Activated CD8-positive, alpha-beta T cell treated with anti-CD3 and anti-CD28 coated beads for 36 hours (primary cell): Measurements from ENCODE around the gene ABHD16A. TPM values are rescaled to one million over a fixed set of nuclear protein-coding genes. Genes with fewer than 3 reads are reported as not detected.

ENCODE experiments used
- ATAC-seq: fragments of 200-7000 bp; cut with Tn5 transposase; one replicate; pipeline ENCODE4 v1.10.0; 2021; ENCODE audit warnings: mild to moderate bottlenecking, moderate library complexity
- CTCF ChIA-PET: fragments of 350-600 bp; sonication (Branson Sonifier 250); formaldehyde crosslinking; loops from one replicate; lab custom pipeline; 2021; ENCODE audit warnings: antibody characterized with exemption; lab: Charles Lee
- POLR2A ChIA-PET: fragments of 350-600 bp; sonication (Branson Sonifier 250); formaldehyde crosslinking; loops from one replicate; lab custom pipeline; 2021; ENCODE audit warnings: antibody characterized with exemption; lab: Charles Lee
- DNase-seq: peaks from one replicate; pipeline ENCODE4 v3.0.0-alpha.2; 2020
- H3K27ac Mint-ChIP-seq: one replicate; pipeline ENCODE4 v1.8.0; 2021; ENCODE audit warnings: mild to moderate bottlenecking, mixed read lengths
- H3K27me3 Mint-ChIP-seq: one replicate; pipeline ENCODE4 v1.8.0; 2021; ENCODE audit warnings: mixed read lengths
- H3K36me3 Mint-ChIP-seq: one replicate; pipeline ENCODE4 v1.8.0; 2021; ENCODE audit warnings: low read depth, mixed read lengths
- H3K4me1 Mint-ChIP-seq: one replicate; pipeline ENCODE4 v1.8.0; 2021; ENCODE audit warnings: low read depth, mixed read lengths
- H3K4me3 Mint-ChIP-seq: one replicate; pipeline ENCODE4 v1.8.0; 2021; ENCODE audit warnings: mild to moderate bottlenecking, moderate library complexity, mixed read lengths
- H3K9me3 Mint-ChIP-seq: one replicate; pipeline ENCODE4 v1.8.0; 2021; ENCODE audit warnings: mixed read lengths
- intact Hi-C: fragments of 100-400 bp; cut with micrococcal nuclease; formaldehyde crosslinking; loops from one replicate; pipeline ENCODE4 v1.10.0; 2022
- total RNA-seq, 2 experiments: library from RNA; stranded (reverse); gene quantifications; one replicate each; pipeline ENCODE4 v1.2.3, GENCODE V29; 2021
- TF ChIP-seq, protein P1 (sequence below): fragments of 200-600 bp; IDR thresholded peaks from one replicate; pipeline ENCODE4 v1.8.0; 2022; ENCODE audit warnings: antibody characterized with exemption, mild to moderate bottlenecking

Gene ABHD16A
- total RNA-seq, 2 experiments from 2014 or later, result 23.7 to 24.3 TPM

DNA sequence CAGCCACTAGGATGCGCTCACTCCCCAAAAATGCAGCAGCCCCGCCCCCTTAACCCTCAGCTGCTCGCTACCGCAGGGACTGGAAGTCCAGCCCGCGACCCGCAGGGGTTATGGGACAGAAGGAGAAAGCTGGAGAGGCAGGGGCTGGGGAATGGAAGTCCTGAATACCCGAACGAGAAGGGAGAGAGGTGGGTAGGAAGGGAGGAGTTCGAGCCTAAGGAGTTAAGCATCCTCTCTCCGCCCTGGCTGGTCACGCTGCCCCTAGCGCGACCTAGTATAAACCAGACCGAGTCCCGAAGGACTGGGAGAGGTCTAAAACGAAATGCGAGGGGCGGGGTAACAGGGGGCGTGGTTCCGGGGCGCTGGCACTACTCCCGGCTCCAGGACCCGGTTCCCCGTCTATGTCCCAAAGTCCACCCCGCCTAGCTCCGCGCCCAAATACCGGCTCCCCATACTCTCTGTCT is 26.4 kb upstream of the ABHD16A start:
- no peaks in the 10 kb centered on the region for H3K27me3 Mint-ChIP-seq
- POLR2A ChIA-PET, result interaction anchor here (0.6 to 3.0 kb wide), 7 partner anchors 11 to 100 kb away, joined by 3 to 11 read pairs (median 4); partner anchors contain the start of genes BAG6, GPANK1, LY6G6D and MSH5

DNA sequence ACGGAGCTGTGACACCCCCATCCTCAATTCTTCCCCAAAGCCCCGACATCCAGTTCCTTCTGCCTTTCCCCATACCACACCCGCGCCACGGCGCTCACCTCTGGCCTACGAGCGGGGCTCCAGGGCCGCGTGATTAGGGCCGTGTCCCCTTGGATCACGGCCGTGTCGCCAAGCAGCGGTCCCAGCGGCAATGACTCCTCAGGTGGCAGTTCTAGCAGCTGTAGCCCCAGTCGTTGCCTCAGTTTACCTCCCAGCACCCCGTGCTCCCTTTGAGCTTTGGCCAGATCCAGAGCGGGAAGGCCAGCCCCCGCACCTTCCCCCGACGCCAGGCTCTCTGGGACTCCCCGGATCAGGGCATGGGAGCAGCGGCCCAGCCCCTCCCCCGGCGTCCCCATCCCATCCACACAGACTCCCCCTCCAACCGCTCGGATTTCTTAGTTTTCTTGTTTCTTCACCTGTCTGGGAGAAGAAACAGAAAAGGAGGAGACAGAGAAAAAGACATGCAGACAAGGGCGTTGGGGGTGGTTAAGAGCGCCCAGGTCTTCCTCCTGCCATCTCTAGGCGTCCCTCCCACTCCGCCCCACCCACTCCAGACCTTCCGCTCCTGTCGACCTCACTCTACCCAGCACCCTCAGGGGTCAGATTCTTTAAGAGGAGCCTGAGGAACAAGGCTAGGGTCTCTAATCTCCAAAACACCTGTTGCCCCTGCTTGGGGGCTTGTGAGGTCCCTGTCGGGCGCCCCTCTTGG is 25.8 kb upstream of the ABHD16A start, which contains the start of gene DDAH2:
Gene DDAH2, minus strand, starts transcription at position 533 of the 748 bp plus-strand sequence. Its CDS starts 138 bp downstream, at position 395.
- ChIA-PET CTCF (interaction anchor here (1.1 to 6.5 kb wide), 20 partner anchors 10 to 423 kb away, joined by 3 to 35 read pairs (median 5); partner anchors contain the start of genes CLIC1, HSPA1B, LSM2 and LY6G6D), POLR2A (interaction anchor here (0.6 to 3.0 kb wide), 8 partner anchors 9 to 101 kb away, joined by 3 to 11 read pairs (median 4); partner anchors contain the start of genes ABHD16A, BAG6, LY6G6D and MSH5)
- intact Hi-C loops, result no loop called here
- no peaks in the 10 kb centered on the region for H3K9me3 Mint-ChIP-seq
- no peaks in the 10 kb centered on the region for H3K27me3 Mint-ChIP-seq
- peaks cover 32% of the 10 kb centered on the region for H3K36me3 Mint-ChIP-seq
- ATAC-seq (peak; percentile 26), DNase-seq (no peak)
- TF ChIP-seq, protein P1, sequence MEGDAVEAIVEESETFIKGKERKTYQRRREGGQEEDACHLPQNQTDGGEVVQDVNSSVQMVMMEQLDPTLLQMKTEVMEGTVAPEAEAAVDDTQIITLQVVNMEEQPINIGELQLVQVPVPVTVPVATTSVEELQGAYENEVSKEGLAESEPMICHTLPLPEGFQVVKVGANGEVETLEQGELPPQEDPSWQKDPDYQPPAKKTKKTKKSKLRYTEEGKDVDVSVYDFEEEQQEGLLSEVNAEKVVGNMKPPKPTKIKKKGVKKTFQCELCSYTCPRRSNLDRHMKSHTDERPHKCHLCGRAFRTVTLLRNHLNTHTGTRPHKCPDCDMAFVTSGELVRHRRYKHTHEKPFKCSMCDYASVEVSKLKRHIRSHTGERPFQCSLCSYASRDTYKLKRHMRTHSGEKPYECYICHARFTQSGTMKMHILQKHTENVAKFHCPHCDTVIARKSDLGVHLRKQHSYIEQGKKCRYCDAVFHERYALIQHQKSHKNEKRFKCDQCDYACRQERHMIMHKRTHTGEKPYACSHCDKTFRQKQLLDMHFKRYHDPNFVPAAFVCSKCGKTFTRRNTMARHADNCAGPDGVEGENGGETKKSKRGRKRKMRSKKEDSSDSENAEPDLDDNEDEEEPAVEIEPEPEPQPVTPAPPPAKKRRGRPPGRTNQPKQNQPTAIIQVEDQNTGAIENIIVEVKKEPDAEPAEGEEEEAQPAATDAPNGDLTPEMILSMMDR, result peak; percentile 92
- peak within 1 kb of the TSS; percentile 69 for H3K27ac Mint-ChIP-seq
- peak within 1 kb of the TSS; percentile 76 for H3K4me3 Mint-ChIP-seq
- H3K4me1 Mint-ChIP-seq, result peaks cover 66% of the 10 kb centered on the region

More for the DNA sequence above, 26.4 kb upstream of the ABHD16A start:
- H3K36me3 Mint-ChIP-seq, result peaks cover 38% of the 10 kb centered on the region
- TF ChIP-seq, protein P1, result peak; percentile 25
- peak overlapping the region; percentile 76 for H3K4me3 Mint-ChIP-seq
- ATAC-seq, result peak; percentile 65
- intact Hi-C loops, result no loop called here
- CTCF ChIA-PET, result interaction anchor here (0.7 to 6.5 kb wide), 22 partner anchors 9 to 424 kb away, joined by 3 to 35 read pairs (median 4); partner anchors contain the start of genes CLIC1, HSPA1B, LSM2 and LY6G6D
- peak overlapping the region; percentile 69 for H3K27ac Mint-ChIP-seq
- peaks cover 68% of the 10 kb centered on the region for H3K4me1 Mint-ChIP-seq
- DNase-seq, result peak; percentile 84
- H3K9me3 Mint-ChIP-seq, result no peaks in the 10 kb centered on the region

DNA sequence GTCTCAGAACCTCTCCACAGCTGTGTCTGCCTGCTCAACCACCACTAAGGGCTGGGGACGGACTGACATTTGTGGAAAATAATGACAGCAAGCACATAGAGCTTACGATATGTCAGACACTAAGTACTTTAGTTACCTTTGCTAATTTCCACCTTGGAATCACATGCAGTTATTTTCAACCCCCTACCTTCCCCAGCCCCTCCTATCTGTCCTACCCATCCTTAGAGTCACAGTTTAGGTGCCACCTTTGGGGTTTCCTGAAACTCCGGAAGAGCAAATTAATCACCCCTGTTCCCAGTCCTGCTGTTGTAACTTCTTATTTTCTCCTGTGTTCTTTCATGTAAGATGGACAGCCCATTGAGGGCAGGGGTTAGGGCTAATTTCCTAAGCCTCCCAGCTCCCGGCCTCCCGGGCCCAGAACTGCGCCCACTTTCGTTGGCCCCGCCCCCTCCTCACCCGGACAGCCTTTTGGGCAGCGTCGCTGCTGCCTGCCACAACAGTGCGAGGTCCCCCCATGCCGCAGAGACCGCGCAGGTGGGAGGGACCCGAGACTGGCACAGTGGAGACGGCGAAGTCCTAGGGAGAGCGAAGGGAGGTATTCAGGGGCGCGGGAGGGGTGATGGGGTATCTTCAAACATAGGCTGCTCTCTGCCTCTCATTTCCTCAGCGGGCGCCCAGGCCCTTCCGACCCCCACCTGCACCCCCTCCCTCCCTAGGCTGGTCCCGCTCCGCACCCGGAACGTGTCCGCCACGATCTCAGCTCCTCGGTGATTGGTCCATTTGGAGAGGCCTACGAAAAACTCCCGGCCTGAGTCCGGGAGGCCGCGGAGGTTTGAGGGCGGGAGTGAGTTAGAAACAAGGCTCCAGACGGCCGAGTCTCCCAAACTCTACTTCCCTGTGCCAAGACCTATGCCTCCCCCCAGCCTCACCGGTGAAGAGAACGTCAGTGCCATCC is 24.9 kb upstream of the ABHD16A start:
- H3K9me3 Mint-ChIP-seq, result no peaks in the 10 kb centered on the region
- CTCF ChIA-PET, result interaction anchor here (1.1 to 6.5 kb wide), 6 partner anchors 11 to 100 kb away, joined by 3 to 35 read pairs (median 7); partner anchors contain the start of genes CLIC1, HSPA1B, MSH5 and VARS1
- TF ChIP-seq, protein P1, result no peak
- H3K27me3 Mint-ChIP-seq, result no peaks in the 10 kb centered on the region
- peaks cover 60% of the 10 kb centered on the region for H3K4me1 Mint-ChIP-seq
- H3K27ac Mint-ChIP-seq, result peak overlapping the region; percentile 19
- POLR2A ChIA-PET, result interaction anchor here (0.7 to 3.0 kb wide), 9 partner anchors 7 to 63 kb away, joined by 3 to 11 read pairs (median 4); partner anchors contain the start of genes ABHD16A, CLIC1, GPANK1 and LY6G5B
- H3K4me3 Mint-ChIP-seq, result peak overlapping the region; percentile 36
- DNase-seq (no peak), ATAC-seq (peak; percentile 4)
- intact Hi-C loops, result no loop called here
- peaks cover 22% of the 10 kb centered on the region for H3K36me3 Mint-ChIP-seq

DNA sequence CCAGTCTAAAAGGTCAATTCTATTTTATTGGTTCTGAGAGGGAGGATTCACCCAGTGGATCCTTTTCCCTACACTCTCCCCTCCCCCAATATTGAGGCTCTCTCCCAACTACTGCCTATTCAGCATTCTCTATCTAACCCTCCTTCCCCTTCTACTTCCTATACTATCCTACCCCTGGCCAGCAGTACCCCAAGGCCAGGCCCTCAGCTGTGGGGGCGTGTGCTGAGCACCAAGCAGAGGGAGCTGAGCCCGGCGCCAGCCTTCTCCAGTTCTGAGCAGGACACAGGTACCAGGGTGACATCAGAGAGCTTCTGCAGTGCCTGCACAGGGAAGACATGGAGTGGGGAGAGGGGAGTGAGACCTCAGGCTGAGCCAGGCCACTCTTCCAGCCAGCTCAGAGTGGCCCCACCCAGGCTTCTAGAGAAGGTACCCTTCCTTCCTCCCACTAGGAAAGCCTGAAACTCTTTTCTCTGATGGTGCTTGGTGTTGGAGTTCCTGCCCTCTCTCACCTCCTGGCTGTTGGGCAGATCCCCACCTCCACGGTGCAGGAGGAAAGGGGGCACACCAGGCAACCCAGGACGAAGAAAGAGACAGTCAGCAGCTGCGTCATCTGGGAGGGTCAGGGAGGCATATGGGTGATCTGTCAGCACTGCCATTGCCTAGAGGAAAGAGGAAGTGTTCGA is 24.1 kb upstream of the ABHD16A start:
- ATAC-seq, result peak; percentile 41
- peak; percentile 57 for DNase-seq
- TF ChIP-seq, protein P1, result no peak
- no peaks in the 10 kb centered on the region for H3K27me3 Mint-ChIP-seq
- H3K4me3 Mint-ChIP-seq, result peak overlapping the region; percentile 36
- peaks cover 60% of the 10 kb centered on the region for H3K4me1 Mint-ChIP-seq
- intact Hi-C loops, result no loop called here
- POLR2A ChIA-PET, result interaction anchor here (0.7 to 2.0 kb wide), 5 partner anchors 8 to 60 kb away, joined by 3 to 7 read pairs (median 5); partner anchors contain the start of genes ABHD16A and CLIC1
- H3K9me3 Mint-ChIP-seq, result no peaks in the 10 kb centered on the region
- peak overlapping the region; percentile 44 for H3K27ac Mint-ChIP-seq
- CTCF ChIA-PET, result interaction anchor here (1.0 to 6.5 kb wide), 5 partner anchors 12 to 103 kb away, joined by 3 to 35 read pairs (median 3); partner anchors contain the start of genes CLIC1 and MSH5
- peaks cover 17% of the 10 kb centered on the region for H3K36me3 Mint-ChIP-seq
